Measurements from ENCODE around the gene RINL.

RINL gene

GRCh38 chr19:38850976-38851621 lies 27.0 kb downstream of the RINL start:
- H3K36me3 Mint-ChIP-seq: peaks cover 65% of the 10 kb centered on the region
- DNase-seq (ENCODE audit: low spot score in 2 of 2): peak in 1 of 2 donors; percentile 81
- H3K4me3 Mint-ChIP-seq: peak overlapping the region; percentile 94
- no peaks in the 10 kb centered on the region for H3K9me3 Mint-ChIP-seq
- H3K4me1 Mint-ChIP-seq: peaks cover 48% of the 10 kb centered on the region
- H3K27ac Mint-ChIP-seq: peak overlapping the region; percentile 98
- no peak for ATAC-seq

DNA sequence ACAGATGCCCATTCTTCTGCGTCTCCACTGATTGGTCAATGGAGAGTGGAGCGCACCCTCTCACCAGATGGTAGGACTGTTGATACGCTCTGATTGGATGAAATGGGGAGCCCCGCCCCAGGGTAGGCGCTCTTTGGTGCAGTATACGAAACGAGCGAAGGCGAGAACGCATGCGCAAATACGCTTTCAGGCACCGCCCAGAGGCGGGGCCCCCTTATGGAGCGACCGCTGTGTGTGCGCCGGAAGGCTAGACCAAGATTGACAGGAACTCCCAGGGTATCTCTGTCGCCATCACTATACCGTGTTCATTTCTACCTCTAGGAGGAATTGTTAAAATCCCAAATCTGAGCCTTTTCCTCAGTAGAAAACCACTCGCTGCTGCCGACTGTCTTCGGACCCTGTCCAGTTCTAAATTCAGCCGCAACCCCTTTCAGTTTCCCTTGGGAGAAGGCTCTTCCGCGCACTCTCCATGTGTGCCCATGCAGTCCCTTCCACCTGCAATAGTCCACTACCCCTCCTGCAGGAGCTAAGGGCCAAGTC lies 27.6 kb downstream of the RINL start:
- Mint-ChIP-seq H3K4me3 (peak overlapping the region; percentile 94), H3K36me3 (peaks cover 71% of the 10 kb centered on the region), H3K9me3 (no peaks in the 10 kb centered on the region), H3K27ac (peak overlapping the region; percentile 98), H3K4me1 (peaks cover 54% of the 10 kb centered on the region)
- ATAC-seq (peak; percentile 86), DNase-seq (ENCODE audit: low spot score in 2 of 2) (no peak)

- peak; percentile 76 for ATAC-seq
- H3K9me3 Mint-ChIP-seq: no peaks in the 10 kb centered on the region
- peak within 1 kb of the TSS; percentile 98 for H3K27ac Mint-ChIP-seq
- DNase-seq (ENCODE audit: low spot score in 2 of 2): peak; percentile 100
- peaks cover 77% of the 10 kb centered on the region for H3K36me3 Mint-ChIP-seq
- H3K4me1 Mint-ChIP-seq: peaks cover 59% of the 10 kb centered on the region
- H3K4me3 Mint-ChIP-seq: peak within 1 kb of the TSS; percentile 94
Measured at GRCh38 chr19:38849860-38850435, 28.1 kb downstream of the RINL start, which contains the start of gene HNRNPL. Gene HNRNPL (minus strand): TSS chr19:38849986. CDS start chr19:38849966, 20 bp downstream.

DNA sequence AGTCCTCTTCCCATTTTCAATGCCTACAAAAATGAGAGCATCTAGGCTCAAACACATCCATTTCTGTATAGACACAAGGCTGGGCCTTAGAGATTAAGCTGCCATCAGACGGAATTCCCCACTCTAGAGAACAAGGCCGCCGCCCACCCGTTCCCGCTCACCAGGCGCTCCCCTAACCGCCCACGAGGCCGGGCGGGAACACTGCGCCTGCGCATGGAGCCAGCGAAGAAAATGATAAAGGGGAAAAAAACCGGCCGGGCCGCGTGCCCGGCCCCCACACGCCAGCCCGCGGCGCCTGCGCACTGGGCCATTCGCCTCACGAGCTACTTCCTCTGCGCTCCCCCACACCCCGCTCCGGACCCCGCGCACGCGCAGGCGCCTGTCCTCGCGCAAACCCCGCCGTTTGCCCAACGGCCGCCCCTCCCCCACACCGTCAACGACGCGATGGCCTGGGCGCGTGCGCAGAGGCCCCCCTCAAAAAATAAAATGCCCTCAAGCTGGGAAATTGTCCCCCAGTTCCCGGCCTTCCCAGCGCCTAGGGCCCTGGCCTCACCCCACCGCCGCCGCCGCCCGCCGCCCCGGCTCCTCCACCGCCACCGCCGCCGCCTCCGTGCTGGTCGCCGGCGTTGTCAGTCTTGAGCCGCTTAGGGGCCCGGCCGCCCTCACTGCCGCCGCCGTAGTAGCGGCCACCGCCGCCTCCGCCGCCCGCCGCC lies 28.8 kb downstream of the RINL start:
- Mint-ChIP-seq H3K4me1 (peaks cover 64% of the 10 kb centered on the region), H3K4me3 (peak overlapping the region; percentile 94), H3K36me3 (peaks cover 83% of the 10 kb centered on the region), H3K9me3 (no peaks in the 10 kb centered on the region), H3K27ac (peak overlapping the region; percentile 98)
- ATAC-seq (peak; percentile 39), DNase-seq (ENCODE audit: low spot score in 2 of 2) (peak; percentile 98 to 99)

- Mint-ChIP-seq H3K4me1 (peaks cover 72% of the 10 kb centered on the region), H3K27ac (peak overlapping the region; percentile 98), H3K9me3 (no peaks in the 10 kb centered on the region), H3K36me3 (peaks cover 91% of the 10 kb centered on the region), H3K4me3 (peak overlapping the region; percentile 94)
- DNase-seq (ENCODE audit: low spot score in 2 of 2) (peak in 1 of 2 donors; percentile 59), ATAC-seq (no peak)
Measured at GRCh38 chr19:38848299-38849146, 29.6 kb downstream of the RINL start.

GRCh38 chr19:38846097-38846496 lies 32.0 kb downstream of the RINL start:
- peaks cover 76% of the 10 kb centered on the region for H3K4me1 Mint-ChIP-seq
- H3K27ac Mint-ChIP-seq: peak overlapping the region; percentile 90
- no peak for DNase-seq (ENCODE audit: low spot score in 2 of 2)
- H3K4me3 Mint-ChIP-seq: peak overlapping the region; percentile 94
- no peaks in the 10 kb centered on the region for H3K9me3 Mint-ChIP-seq
- no peak for ATAC-seq
- peaks cover 100% of the 10 kb centered on the region for H3K36me3 Mint-ChIP-seq

DNA sequence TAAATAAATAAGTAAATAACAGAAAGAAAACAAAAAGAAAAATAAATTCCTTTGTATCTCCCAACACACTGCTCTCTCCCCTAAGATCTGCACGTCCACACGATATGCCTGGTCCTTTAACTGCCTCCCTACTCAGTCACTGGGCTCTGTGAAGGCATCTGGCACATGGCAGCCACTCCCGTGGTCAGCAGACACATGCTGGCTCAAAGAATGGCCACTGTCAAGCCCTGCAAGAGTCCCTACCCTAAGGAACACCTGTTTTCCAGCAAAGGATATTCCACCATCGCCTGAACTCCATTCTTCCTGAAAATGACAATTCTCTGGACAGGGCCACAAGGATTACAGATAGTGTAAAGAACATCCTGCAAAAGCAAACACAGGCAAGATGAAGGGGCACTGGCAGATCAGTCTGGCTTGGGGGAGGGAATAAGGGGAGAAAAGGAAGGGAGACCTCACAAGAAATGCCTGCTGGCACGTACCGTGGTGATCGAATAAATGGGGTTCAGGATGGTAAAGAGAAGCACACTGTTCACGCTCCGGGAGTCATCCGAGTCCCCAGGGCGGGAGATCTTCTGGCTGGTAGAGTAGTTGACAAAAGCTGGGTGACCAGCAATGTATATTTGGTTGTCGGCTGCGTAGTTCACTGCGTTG lies 32.6 kb downstream of the RINL start:
- H3K36me3 Mint-ChIP-seq: peaks cover 100% of the 10 kb centered on the region
- no peaks in the 10 kb centered on the region for H3K9me3 Mint-ChIP-seq
- DNase-seq (ENCODE audit: low spot score in 2 of 2): no peak
- peak overlapping the region; percentile 90 for H3K27ac Mint-ChIP-seq
- H3K4me1 Mint-ChIP-seq: peaks cover 78% of the 10 kb centered on the region
- H3K4me3 Mint-ChIP-seq: peak overlapping the region; percentile 94
- no peak for ATAC-seq

DNA sequence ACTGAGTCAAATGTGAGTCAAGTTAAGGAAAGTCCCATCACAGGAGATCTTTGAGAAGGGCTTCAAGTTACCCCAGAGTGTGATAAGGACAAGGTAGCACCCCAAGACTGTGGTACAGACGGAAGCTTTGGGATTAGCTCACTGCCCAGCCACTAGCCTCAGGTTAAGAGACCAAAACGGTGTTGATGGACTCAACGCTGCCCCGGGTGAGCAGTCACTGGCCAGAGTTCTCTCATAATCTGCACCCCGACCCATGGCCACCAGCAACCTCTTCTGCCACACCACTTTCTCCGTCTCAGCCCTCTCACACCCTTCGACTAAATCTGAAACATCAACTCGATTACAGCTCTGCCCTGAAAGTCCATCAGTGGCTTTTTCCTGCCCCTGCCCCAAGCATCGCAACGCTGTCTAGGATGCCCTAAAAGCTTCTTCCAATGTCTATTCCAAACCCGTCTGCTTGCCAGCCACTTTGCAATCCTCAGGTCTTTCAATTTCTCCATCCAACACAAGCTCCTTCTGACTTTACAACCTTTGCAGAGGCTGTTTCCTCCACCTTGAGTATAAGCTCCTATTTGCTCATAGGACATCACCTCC lies 33.9 kb downstream of the RINL start:
- H3K4me3 Mint-ChIP-seq: peak overlapping the region; percentile 69
- no peaks in the 10 kb centered on the region for H3K9me3 Mint-ChIP-seq
- ATAC-seq: peak; percentile 37
- DNase-seq (ENCODE audit: low spot score in 2 of 2): no peak
- H3K27ac Mint-ChIP-seq: peak overlapping the region; percentile 90
- H3K4me1 Mint-ChIP-seq: peaks cover 89% of the 10 kb centered on the region
- H3K36me3 Mint-ChIP-seq: peaks cover 100% of the 10 kb centered on the region

GRCh38 chr19:38843175-38843758 lies 34.8 kb downstream of the RINL start:
- Mint-ChIP-seq H3K27ac (peak overlapping the region; percentile 90), H3K9me3 (no peaks in the 10 kb centered on the region), H3K36me3 (peaks cover 100% of the 10 kb centered on the region), H3K4me1 (peaks cover 90% of the 10 kb centered on the region), H3K4me3 (peak overlapping the region; percentile 69)
- DNase-seq (ENCODE audit: low spot score in 2 of 2) (no peak), ATAC-seq (no peak)

DNA sequence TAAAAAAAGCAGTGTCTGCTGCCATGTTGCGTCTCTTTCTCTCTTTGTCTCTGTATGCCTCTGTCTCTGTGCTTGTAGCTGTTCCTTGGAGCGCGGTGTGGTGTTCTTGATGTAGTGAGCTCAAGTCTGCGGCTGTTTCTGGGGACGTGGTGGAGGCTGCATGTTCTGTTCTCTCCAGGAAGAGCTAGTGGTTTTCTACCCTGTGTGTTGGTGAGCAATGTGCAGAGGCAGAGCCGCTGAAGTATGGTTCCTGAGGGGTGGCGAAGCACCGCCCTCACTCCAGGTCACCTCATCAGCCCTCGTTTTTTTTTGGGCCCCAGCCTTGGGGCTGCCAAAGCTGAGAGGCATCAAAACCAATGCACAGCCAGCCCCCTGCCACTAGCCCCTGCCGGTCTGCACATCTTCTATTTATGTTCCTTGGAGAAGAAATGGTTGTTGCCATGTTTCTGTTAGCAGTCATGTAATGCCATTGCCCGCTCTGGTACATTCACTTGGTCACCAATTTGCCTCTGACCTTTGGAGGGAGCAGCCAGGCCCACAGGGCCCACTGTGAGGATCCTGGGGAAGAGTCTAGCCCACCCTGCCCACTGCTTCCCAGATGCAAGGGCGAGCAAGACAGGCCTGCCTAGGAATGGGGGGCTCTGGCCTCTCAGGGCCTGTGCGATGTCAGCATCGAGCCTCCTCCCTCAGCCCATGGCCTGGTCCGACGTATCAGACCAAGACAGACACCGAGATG lies 35.5 kb downstream of the RINL start:
- Mint-ChIP-seq H3K4me3 (peak overlapping the region; percentile 69), H3K27ac (peak overlapping the region; percentile 90), H3K36me3 (peaks cover 100% of the 10 kb centered on the region), H3K4me1 (peaks cover 83% of the 10 kb centered on the region), H3K9me3 (no peaks in the 10 kb centered on the region)
- ATAC-seq (peak; percentile 91), DNase-seq (ENCODE audit: low spot score in 2 of 2) (no peak)

- peak overlapping the region; percentile 90 for H3K27ac Mint-ChIP-seq
- H3K9me3 Mint-ChIP-seq: no peaks in the 10 kb centered on the region
- ATAC-seq: no peak
- DNase-seq (ENCODE audit: low spot score in 2 of 2): no peak
- peak overlapping the region; percentile 69 for H3K4me3 Mint-ChIP-seq
- peaks cover 76% of the 10 kb centered on the region for H3K4me1 Mint-ChIP-seq
- H3K36me3 Mint-ChIP-seq: peaks cover 100% of the 10 kb centered on the region
Measured at GRCh38 chr19:38841787-38842438, 36.2 kb downstream of the RINL start.

DNA sequence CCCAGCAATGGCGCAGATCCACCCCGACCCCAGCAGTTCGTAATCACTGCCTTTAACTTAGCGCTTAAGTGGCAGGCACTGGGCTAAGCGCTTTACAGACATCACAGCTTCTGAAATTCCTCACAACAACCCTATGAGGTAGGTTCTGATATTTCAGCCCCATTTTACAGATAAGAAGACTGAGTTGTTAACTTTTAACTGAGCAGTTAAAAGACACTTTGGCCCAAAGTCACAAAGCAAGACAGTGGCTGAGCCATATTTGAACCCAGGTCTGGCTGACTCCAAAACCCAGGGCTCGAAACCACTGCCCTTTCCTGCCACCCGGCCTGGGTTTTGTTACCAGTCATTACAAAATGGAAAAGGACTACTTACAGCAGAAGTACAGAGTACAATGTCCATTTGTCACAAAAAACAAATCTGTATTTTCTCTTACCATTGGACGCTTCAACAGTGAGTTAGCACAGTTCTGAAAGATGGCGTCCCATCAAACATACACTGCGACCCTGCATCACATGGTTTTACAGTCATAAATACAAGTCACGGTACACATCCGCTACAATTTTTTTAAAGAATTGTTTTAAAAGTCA lies 36.8 kb downstream of the RINL start:
- Mint-ChIP-seq H3K9me3 (no peaks in the 10 kb centered on the region), H3K27ac (peak overlapping the region; percentile 90), H3K4me1 (peaks cover 72% of the 10 kb centered on the region), H3K36me3 (peaks cover 100% of the 10 kb centered on the region), H3K4me3 (peak overlapping the region; percentile 69)
- no peak for ATAC-seq
- DNase-seq (ENCODE audit: low spot score in 2 of 2): no peak

Measured in stimulated activated effector memory CD8-positive, alpha-beta T cell treated with anti-CD3 and anti-CD28 coated beads, Interleukin-12 subunit alpha, Interleukin-12 subunit beta, amount 100 ng/mL, for 72 hours (primary cell).